ENCODE measurements around the gene EPHB1.

The EPHB1 gene

DNA sequence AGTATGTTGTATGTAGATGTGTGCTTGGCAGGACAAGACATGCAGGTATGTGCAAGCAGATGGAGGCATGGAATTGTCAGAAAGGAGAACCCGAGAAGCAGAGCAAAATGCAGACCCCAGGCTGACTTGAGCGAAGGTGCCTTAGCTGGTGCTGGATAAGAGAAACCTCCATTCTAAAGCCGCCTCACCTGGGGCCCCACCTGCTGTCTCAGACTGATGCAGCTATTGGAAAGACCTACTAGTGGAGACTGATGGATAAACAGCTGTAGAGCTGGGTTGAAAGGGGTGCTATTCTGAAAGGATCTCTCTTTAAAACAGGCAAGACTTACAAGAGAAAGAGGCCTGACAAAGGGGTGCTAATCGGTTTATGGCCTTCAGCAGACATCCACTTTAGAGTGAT, 86.2 kb downstream of the EPHB1 start:
- no peak for DNase-seq (ENCODE audit: low read depth in 2 of 2)

DNA sequence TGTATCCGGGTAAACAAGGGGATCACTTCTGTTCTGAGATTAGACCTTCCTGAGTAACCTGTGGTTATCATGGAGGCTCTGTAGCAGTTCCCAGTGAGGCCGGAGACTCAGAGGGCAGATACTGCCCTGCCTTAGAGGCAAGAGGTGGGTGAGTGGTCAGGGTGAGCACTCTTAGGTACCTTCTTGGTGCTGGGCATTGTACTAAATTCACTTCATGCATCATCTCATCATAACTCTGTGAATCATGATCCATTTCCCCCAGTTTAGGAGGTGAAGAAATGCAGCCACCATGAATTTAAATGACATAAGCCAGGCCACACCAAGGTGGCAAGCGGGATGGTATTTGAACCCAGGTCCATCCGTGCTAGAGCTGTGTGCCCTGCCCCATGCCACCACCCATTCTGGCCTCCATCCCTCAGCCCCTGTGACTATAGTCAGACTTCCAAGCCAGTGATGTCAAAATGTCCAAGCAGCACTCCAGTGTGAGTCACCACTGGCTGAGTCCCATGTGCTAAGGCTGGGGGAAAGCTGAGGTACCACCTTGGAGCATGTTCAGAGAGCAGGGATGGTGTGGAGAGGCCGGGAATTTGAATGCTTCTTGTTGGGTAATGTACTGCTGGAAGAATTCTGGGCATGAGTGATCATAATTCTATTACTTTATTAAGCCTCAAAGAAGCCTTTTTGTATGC, 88.8 kb downstream of the EPHB1 start:
- no peak for DNase-seq (ENCODE audit: low read depth in 2 of 2)

DNA sequence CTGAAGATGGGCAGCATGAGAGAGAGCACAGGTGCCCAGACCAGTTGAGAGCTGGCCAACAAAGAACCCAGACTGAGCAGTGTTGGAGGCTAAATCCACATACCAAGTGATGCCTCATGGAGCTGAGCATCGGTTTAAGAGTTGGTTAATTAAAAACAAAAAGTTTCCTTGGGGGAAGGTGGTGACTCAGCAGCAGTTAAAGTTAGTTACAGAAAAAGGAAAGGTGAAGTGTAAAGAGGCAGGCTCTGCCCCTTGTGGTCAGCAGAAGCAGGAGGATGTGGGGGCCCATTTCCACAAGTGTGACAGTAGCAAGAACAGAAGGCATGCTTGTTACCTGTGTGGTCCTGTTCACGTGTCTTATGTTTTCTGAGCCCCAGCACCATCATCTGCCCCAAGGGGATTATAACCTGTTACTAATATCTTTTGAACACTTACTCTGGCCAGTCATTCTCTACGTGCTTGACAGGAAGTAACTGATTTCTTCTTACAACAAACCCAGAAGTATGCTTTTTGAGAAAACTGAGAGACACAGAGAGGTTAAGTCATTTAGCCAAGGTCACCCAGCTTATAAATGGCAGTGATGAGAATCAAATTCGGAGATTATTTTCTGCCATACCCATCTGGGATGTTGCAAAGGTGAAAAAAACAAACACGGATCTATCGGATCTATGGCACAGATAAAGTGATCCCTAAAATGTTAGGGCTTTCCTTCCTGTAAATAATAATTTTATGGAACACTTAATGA, 91.0 kb downstream of the EPHB1 start:
- DNase-seq (ENCODE audit: low read depth in 2 of 2) = no peak

DNA sequence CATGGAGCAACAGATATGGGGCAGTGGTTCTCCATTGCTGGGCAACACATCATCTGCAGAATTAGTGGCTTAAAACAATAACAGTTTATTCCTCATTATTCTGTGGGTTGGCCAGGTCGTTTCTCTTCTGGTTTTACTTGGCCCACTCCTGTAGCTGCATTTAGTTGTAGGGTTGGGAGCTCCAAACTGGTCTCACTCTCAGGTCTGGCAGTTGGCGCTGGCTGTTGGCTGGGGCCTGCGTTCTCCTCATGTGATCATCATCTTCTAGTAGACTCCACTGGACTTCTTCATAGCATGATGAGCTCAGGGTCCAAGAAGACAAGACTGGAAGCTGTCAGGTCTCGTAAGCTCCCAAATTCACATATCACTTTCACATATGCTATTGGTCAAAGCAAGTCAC, 91.9 kb downstream of the EPHB1 start:
- DNase-seq (ENCODE audit: low read depth in 2 of 2) = no peak

DNA sequence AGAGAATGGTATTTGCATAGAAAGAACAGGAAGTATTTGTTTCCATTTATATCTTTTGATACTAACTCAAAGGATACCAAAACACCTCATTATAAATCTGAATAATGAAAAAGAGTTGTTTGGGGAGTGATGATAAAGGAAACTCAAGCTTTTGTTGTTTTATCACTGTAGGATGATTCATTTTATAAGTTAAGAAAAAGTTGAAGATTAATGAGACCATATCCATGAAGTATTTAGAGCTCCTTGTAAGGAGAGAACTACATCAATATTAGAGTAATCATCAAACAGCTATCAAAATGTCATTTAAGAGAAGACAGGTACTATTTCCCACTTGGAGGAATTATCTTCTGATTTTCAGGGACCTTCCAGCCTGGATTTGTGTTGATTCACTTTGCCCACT, 92.5 kb downstream of the EPHB1 start:
- DNase-seq (ENCODE audit: low read depth in 2 of 2) = no peak

DNA sequence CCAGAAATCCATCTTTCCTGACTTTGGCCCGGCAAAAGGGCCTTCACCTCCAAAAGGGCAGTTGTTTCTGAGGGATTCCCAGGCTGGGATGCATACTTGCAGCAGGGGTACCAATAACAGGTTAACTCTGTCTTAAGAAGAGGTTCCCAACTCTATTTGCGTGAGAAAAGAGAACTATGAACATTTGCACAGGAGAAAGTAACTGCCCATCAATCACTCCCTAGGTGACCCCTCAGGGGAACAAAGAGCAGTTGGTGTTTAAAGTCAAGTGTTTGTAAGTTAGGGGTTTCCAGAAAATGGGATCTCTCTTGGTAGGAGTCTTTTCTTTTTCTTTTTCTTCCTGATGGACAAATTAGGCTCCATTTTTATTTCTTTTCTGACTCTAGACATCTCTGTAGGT, 97.3 kb downstream of the EPHB1 start:
- no peak for DNase-seq (ENCODE audit: low read depth in 2 of 2)

DNA sequence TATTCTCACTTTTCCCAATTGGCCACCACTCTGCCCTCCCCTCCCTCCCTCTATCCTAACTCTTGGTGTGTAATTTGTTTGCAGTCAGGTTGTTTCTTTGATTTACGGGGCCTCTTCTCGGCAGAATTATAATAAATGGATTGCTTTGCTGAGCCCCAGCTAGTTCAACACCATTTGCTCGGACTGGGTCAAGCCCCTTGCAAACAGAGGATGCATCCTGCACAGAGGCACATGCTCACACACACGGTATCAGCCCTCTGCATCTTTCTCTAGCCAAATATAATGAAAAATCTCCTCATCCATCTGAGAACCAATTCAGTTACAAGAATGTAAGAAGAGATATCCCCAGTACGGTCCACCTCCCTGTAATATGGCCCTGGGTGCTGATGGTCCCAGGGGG, 97.7 kb downstream of the EPHB1 start:
- no peak for DNase-seq (ENCODE audit: low read depth in 2 of 2)

DNA sequence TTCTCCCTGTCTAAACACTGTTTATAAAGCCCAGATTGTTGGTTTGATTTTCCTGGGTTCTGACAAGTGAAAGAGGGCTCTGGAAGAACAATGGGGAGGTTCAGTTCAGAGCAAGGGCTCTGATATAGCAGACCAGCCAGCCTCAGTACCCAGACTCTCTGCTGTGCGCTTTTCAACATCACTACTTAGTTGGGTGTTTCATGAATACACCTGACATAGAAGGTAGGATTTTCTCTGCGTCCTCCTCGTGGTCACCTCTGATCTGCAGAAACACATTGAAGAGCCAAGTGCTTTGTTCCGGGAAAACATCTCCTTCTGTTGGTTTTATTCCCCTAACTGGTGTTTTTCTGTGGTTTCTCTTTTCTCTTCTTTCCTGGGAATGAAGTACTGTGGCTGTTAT, 99.5 kb downstream of the EPHB1 start:
- no peak for DNase-seq (ENCODE audit: low read depth in 2 of 2)

DNA sequence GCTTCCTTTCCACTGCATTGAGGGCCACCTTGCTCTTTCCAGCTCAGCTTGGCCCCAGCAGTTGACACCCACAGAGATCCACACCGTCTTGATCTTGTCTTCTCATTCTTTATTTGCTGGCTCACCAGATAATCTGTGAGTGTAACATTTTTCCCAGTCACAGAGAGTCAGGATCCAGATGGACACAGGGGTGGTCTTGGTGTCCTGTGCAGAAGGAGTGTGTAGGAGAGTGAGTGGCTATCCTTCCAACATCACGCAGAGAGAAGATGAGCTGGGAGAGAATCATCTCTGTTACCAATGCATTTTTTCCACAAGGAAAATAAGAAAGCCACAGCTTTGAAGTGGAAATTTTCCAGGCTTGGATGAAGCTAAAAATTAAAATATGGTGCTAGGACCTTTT, 100.1 kb downstream of the EPHB1 start:
- no peak for DNase-seq (ENCODE audit: low read depth in 2 of 2)

DNA sequence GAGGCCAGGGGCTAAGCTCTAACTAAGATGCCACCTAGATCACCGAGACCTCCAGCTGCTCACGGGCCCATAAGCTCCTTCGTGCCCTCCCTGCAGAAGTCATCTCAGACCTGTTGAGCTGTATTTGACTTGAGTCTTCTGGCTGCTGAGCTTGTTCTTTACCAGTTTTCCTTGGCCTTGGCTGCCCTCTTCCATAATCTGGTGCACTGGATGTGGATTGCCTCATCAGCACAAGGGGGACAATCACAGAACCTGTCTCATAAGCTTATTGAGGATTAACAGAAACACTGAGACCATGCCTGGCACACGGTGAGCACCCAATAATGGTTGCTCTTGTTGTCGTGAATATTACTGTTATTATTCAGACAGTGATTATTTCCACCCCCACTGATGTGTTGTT, 101.1 kb downstream of the EPHB1 start:
- DNase-seq (ENCODE audit: low read depth in 2 of 2) = no peak

DNA sequence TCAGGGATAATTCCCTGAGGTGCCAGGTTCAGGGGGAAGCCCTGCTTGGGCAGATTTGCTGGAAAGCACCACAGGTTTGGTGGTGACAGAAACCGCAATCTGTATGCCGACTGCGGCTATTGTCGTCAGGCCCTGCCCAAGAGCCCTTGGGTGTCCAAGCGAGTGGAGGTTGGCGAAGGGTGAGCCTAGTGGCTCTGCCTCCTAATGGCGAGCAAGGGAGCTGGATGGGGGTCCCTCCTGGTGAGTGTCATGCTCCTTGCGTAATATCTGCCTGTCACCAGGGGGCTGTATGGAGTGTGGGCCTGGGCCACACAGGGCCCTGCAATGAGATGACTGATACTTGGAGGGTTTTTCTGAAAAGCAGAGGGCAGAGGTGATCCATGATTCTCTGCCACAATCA, 101.6 kb downstream of the EPHB1 start:
- no peak for DNase-seq (ENCODE audit: low read depth in 2 of 2)

DNA sequence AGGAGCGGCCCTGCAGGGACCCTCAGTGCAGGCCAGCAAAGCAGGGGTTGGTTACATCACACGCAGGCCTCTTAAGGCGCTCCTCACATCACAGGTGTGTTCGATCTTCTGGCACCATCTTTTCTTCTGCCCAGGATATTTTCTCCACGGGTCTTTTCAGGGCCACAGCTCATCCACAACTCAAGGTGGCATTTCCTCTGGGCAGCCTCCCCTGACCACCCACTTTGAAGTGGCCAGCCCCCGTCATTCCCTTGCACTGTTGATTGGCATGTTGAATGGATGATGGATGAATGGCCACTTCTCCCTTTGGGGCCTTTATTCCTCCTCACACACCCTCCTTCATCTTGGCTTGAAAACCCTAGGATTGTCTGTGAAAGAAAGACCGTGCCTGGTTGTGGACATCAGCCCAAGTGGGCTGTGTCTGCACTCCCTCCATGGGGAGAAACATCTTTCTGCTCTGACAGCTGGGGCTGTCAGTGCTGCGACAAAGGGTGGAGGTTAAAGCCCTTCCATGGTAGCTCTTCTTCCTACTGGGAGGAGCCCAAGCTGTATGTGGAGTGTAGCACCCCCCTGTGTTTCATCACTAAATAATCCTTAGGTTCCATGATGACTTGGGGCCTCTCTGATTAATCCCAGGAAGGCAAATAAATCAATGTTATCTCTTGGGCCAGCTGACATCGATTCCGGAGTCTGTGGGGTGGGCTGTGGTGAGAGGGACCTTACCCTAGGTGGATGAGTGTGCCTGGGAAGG, 102.5 kb downstream of the EPHB1 start:
- DNase-seq (ENCODE audit: low read depth in 2 of 2) = no peak

DNA sequence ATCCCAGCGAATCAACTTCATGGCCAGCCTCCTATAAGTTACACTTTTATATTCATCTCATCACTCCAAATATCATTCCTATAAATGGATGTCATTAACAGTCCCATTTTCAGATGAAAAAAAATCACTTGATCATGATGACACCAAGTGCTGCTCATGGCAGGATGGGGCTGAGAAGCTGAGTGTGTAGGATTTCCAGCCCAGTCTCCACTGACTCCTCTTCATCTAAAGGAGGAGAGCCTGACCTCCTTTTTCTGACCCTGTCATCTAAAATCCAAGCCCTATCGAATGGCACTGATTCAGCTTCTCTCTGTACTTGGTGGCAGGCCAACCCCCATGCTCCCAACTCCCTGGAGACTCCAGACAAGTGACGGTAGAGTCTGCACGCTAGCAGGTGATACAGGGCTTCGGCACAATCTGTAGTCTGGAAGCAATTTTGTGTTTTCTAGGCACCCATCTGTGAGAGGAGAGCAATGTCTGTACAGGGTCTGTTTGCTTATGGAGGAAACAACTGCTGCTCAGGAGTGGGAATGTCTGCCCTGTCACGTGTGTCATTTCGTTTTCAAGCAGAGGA, 103.2 kb downstream of the EPHB1 start:
- DNase-seq (ENCODE audit: low read depth in 2 of 2) = no peak

DNA sequence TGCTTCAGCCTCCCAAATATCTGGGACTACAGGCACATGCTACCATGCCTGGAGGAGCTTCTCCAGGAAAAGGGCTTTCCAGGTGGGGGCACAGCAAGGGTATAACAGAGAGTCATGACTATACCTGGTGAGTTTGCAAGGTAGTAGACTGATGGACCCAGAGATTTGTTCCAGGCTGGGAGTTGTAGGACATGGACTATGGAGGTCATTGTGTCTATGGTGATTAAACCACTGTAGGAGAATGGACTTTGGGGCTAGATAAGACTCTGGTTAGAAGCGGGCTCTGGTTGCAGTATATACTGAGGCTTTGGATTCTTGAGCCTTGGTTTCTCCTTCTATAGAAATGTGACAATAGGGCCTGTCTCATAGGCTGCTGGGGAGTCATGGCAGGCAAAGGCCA, 104.7 kb downstream of the EPHB1 start:
- no peak for DNase-seq (ENCODE audit: low read depth in 2 of 2)

DNA sequence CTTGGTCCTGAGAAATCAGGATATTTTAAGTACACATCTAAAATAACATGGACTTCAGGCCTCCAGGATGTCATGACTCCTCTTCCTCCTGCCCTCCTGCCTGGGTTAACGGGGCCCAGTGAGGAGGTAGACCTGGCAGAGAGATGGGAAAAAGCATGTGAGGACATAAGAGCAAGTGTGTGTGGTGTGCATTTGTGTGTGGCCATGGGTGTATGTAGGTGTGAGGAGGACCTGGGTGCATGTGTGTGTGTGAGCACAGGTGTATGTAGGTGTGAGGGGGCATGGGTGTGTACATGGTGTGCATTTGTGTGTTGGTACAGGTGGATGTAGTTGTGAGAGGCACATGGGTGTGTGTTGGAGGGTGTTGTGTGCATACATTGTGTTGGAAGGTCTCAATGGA, 105.4 kb downstream of the EPHB1 start:
- DNase-seq (ENCODE audit: low read depth in 2 of 2) = no peak

DNA sequence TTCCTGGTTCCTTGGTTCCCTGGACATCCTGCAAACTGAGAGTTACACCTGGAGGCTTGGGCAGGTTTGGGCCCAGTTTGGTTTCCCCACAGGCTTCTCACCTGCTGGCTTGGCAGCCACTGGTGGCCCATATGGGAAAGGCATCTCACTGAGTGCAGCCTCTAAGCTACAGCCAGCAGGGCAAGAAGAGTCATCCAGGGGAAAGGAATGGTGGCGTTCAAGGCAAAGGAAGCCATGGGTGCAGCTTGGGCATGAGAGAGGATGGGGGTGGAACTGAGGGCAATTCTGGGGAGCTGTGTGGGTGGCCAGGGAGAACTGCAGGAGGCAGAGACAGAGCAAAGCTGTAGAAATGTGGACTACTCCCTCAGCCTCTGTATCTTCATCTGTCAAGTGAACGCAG, 106.4 kb downstream of the EPHB1 start:
- DNase-seq (ENCODE audit: low read depth in 2 of 2) = no peak

DNA sequence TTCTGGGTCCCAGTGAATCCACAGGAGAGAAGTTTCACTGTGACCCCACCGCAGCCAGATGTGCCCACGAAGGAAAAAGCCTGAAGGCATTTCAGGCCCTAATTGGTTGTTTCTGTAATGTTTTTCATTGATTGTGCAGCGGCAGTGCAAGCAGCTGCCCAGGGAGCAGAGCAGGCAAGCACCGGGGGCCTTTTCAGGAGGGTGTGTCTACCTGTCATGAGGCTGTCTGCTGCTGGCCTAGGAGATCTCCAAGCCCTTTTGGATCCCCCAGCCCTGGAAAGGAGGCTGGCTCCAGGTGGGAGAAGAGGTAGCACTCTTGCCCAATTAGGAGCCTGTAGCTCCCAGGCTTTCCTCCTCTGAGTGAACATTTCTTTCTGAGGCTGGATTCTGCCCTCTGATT, 108.8 kb downstream of the EPHB1 start:
- no peak for DNase-seq (ENCODE audit: low read depth in 2 of 2)

DNA sequence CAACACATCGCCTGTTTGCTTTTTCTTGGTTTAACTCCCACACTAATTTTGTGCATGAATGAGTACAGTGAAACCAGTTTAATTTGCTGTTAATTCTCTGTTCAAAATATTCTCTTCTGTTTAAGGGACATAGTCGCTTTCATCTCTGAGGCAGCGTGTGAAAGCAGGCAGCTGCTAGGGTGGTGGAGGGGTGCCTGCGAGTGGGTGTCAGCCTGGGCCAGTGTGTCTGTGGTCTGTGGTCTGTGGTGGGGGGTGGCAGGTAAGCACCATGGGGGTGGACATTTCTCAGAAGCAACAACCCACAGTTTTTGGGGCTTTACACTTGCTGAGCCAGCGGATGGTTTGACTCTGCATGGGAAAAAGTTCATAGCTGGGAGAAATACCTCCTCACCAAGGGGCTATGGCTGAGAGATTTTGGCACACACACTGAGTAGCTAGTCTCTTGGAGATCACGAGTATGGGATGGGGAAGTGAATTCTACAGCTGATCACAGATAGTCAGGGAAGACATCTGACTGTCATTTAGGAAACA, 109.2 kb downstream of the EPHB1 start:
- DNase-seq (ENCODE audit: low read depth in 2 of 2) = no peak

DNA sequence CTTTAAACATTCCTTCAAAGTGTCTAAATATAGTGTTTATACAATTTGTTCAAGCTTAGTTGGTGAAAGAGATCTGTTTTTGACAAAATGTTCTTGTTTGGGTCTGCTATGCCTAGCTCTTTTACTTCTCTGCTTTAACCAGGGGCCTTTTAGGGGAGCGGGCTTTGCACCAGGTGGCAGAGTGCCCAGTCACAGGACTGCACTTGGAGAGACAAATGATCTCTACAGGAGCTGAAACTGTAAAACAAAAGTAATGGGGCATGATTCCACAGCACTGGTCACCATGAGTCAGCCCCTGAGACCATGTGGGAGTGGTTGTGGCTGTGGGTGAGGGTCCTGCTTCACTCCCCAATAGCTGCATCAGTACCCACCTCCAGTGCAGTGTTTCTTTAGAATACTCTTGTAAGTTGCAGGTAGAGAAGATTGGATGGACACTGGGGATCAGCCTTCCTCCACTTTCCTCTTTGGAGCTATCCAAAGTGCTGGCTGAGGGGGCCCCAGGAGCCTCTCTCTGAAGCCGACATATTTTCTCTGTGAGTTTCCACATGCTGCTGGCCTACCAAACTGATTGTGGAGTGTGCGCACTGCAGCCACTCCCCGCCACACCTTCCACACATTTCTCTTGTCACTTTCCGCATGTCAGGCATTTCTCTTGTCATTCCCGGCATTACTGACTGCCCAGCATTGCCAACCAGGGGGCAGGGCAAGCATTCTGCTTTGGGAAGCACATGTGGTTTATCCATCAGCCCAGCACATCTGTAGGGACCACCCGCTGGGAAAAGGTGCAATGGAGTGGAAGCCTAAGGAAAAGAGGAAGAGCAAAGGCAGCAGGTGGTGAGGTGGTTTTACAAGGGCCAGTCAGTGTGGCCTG, 110.0 kb downstream of the EPHB1 start:
- no peak for DNase-seq (ENCODE audit: low read depth in 2 of 2)

DNA sequence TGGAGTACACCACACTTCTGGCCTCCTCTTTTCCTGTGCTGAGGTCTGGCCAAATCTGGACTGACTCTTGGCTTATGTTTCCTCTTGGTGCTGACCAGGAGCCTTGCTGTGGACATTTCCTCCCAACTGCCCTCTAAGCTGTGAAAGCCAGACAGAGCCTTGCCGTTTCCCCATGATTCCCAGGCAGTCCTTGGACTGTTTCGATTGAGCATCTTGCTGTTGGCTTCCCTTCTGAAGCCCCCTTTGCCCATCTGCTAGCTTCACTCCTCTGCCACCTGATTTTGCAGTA, 110.5 kb downstream of the EPHB1 start:
- no peak for DNase-seq (ENCODE audit: low read depth in 2 of 2)

DNA sequence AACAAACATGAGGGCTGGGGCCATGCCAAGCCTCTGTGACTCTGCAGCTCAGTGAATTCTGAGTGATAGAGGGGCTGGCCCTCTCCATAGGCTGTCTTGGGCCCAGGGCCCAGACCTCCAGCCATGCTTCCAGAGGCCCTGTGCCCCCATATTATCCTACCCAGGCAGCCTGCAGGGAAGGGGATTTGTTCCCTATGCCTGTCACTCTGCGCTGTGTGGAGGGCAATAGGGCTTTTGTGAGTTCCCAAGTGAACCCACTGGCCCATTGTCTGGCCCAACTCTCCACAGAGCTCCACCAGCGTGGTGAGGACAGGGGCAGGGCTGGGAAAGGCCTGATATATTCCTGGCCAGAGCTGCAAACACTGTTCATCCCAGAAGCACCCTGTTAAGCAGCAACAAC, 113.2 kb downstream of the EPHB1 start:
- no peak for DNase-seq (ENCODE audit: low read depth in 2 of 2)

DNA sequence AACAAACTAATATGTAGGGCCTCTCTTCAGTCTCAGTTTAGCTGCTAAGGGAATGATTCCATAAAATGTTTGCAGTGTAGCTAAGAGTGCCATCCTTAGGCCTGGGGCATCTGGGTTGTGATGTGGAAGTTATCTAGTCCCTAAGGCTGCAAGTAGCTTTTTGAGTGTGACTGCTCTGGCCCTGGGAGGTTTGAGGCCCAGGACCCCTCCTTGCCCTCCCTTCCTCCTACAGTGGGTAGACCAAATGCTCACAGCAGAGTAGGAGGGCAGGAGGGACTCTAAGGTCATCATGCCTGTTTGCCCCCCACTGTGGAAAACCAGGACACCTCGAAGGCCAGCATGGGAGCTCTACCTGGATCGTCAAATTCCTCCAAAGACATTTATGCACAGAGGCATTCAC, 115.0 kb downstream of the EPHB1 start:
- no peak for DNase-seq (ENCODE audit: low read depth in 2 of 2)

Measured in stimulated activated CD8-positive, alpha-beta memory T cell treated with anti-CD3 and anti-CD28 coated beads, Interleukin-15, amount 100 ng/mL, for 4 hours (primary cell).